KMS-11 (cell line): ENCODE measurements around the gene MLPH.

Experiments used
- H2AFZ ChIP-seq: fragments of 200-600 bp; sonication (generic); 2 replicates; pipeline ENCODE4 v1.6.1; 2016; ENCODE audit warnings: antibody characterized with exemption, mixed run types, low read depth
- H3K27ac ChIP-seq: fragments of 200-600 bp; sonication (generic); 2 replicates; pipeline ENCODE4 v1.6.1; 2016; ENCODE audit warnings: mild to moderate bottlenecking, mixed run types
- H3K27me3 ChIP-seq: fragments of 200-600 bp; sonication (generic); 2 replicates; pipeline ENCODE4 v1.6.1; 2017; ENCODE audit warnings: mild to moderate bottlenecking, low read depth, mixed run types, moderate library complexity; ENCODE audit not compliant: insufficient read depth
- H3K36me3 ChIP-seq: fragments of 200-600 bp; sonication (generic); 2 replicates; pipeline ENCODE4 v1.6.1; 2017; ENCODE audit warnings: mild to moderate bottlenecking, mixed run types; ENCODE audit not compliant: insufficient read depth
- H3K4me1 ChIP-seq: fragments of 200-600 bp; sonication (generic); 2 replicates; pipeline ENCODE4 v1.6.1; 2016; ENCODE audit warnings: mild to moderate bottlenecking, low read depth, mixed run types; ENCODE audit not compliant: poor library complexity, severe bottlenecking
- H3K4me2 ChIP-seq: fragments of 200-600 bp; sonication (generic); 2 replicates; pipeline ENCODE4 v1.7.0; 2016; ENCODE audit warnings: mild to moderate bottlenecking, mixed run types
- H3K4me3 ChIP-seq: fragments of 200-600 bp; sonication (generic); IDR thresholded peaks from 2 replicates; pipeline ENCODE4 v1.6.1; 2017; ENCODE audit warnings: low read depth, low read length, mixed read lengths; ENCODE audit not compliant: insufficient read depth
- H3K79me2 ChIP-seq: fragments of 200-600 bp; sonication (generic); 2 replicates; pipeline ENCODE4 v1.6.1; 2016; ENCODE audit warnings: low read depth, mixed run types; ENCODE audit not compliant: insufficient read depth
- H3K9ac ChIP-seq: fragments of 200-600 bp; sonication (generic); 2 replicates; pipeline ENCODE4 v1.6.1; 2016; ENCODE audit warnings: mild to moderate bottlenecking, mixed run types
- H4K20me1 ChIP-seq: fragments of 200-600 bp; sonication (generic); 2 replicates; pipeline ENCODE4 v1.6.1; 2016; ENCODE audit warnings: mild to moderate bottlenecking, mixed run types; ENCODE audit not compliant: insufficient read depth
- CTCF ChIP-seq: fragments of 200-600 bp; sonication (generic); conservative IDR thresholded peaks from 2 replicates; pipeline ENCODE4 v1.6.1; 2017; ENCODE audit warnings: low read depth, mild to moderate bottlenecking, antibody characterized with exemption, low read length, moderate library complexity, mixed read lengths

Gene MLPH

GRCh38 chr2:237492137-237492890, 5.3 kb downstream of the MLPH start:
- no peak for TF ChIP-seq CTCF

DNA sequence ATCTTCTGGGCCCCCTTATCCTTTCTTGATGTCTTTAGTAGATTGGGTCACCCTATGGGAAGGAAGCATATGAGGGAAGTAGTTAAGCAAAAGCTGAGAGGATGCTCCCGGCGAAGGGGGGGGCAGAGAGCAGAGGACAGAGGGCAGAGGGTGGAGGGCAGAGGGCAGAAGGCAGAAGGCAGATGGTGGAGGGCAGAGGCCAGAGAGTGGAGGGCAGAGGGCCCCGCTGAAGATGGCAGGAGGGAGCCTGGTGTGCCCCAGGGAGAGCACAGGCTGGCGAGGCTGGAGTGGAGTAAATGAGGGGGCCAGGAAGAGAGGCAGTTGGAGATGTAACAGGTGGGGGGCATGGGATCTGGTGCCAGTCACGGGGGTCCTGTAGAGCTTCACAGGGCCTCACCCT, 7.0 kb downstream of the MLPH start:
- H3K4me1 ChIP-seq, result no peaks in the 10 kb centered on the region

More at GRCh38 chr2:237492137-237492890, 5.3 kb downstream of the MLPH start:
- Histone ChIP-seq H3K79me2 (no peaks in the 10 kb centered on the region), H3K9ac (no peak overlapping the region), H3K27me3 (no peaks in the 10 kb centered on the region), H4K20me1 (no peaks in the 10 kb centered on the region), H3K4me1 (no peaks in the 10 kb centered on the region), H3K36me3 (no peaks in the 10 kb centered on the region), H3K4me3 (no peak overlapping the region), H3K27ac (no peak overlapping the region), H2AFZ (no peak overlapping the region), H3K4me2 (no peak overlapping the region)

GRCh38 chr2:237495521-237496117, 8.6 kb downstream of the MLPH start:
- Histone ChIP-seq H3K4me1 (no peaks in the 10 kb centered on the region), H3K9ac (no peak overlapping the region), H3K4me2 (no peak overlapping the region), H4K20me1 (no peaks in the 10 kb centered on the region), H2AFZ (no peak overlapping the region), H3K4me3 (no peak overlapping the region), H3K27ac (no peak overlapping the region), H3K36me3 (no peaks in the 10 kb centered on the region), H3K79me2 (no peaks in the 10 kb centered on the region), H3K27me3 (no peaks in the 10 kb centered on the region)
- TF ChIP-seq CTCF, result no peak

More for the DNA sequence above, 7.0 kb downstream of the MLPH start:
- Histone ChIP-seq H4K20me1 (no peaks in the 10 kb centered on the region), H2AFZ (no peak overlapping the region), H3K27me3 (no peaks in the 10 kb centered on the region), H3K79me2 (no peaks in the 10 kb centered on the region), H3K36me3 (no peaks in the 10 kb centered on the region), H3K27ac (no peak overlapping the region), H3K9ac (no peak overlapping the region), H3K4me3 (no peak overlapping the region), H3K4me2 (no peak overlapping the region)
- no peak for TF ChIP-seq CTCF

- TF ChIP-seq CTCF, result no peak
- Histone ChIP-seq H4K20me1 (no peaks in the 10 kb centered on the region), H2AFZ (no peak overlapping the region), H3K9ac (no peak overlapping the region), H3K4me2 (no peak overlapping the region), H3K36me3 (no peaks in the 10 kb centered on the region), H3K4me1 (no peaks in the 10 kb centered on the region), H3K4me3 (no peak overlapping the region), H3K27me3 (no peaks in the 10 kb centered on the region), H3K27ac (no peak overlapping the region), H3K79me2 (no peaks in the 10 kb centered on the region)
Measured at GRCh38 chr2:237496428-237496827, 9.4 kb downstream of the MLPH start.
